HepG2 (cell line): ENCODE results near the gene OPRL1. TPM values are rescaled to one million over a fixed set of nuclear protein-coding genes. Genes with fewer than 3 reads are reported as not detected.

Experiments used
- EP300 ChIP-seq, 3 experiments: sonication (generic) in 1 of 3; formaldehyde crosslinking in 1 of 3; IDR thresholded peaks; 2 replicates each; pipeline versions ENCODE4 v1.5.1 to v1.6.1; 2011 to 2020; ENCODE audit warnings: low read depth in 2 of 3, low read length in 2 of 3, borderline replicate concordance in 1 of 3, improper control_type of control experiment in 1 of 3, mild to moderate bottlenecking in 1 of 3, missing genetic modification reagents in 1 of 3, moderate library complexity in 1 of 3
- FOSL2 ChIP-seq: sonication (generic); formaldehyde crosslinking; IDR thresholded peaks from 2 replicates; pipeline ENCODE4 v1.4.0; 2020; ENCODE audit warnings: missing genetic modification reagents
- KAT8 ChIP-seq: IDR thresholded peaks from 2 replicates; pipeline ENCODE4 v1.6.1; 2016; ENCODE audit warnings: missing genetic modification reagents, missing compliant biosample characterization
- MAZ ChIP-seq, 2 experiments: sonication (generic) in 1 of 2; formaldehyde crosslinking in 1 of 2; IDR thresholded peaks; 2 replicates each; pipeline versions ENCODE4 v1.5.0 to v1.6.1; 2012 to 2020; ENCODE audit warnings: low read depth in 2 of 2, mild to moderate bottlenecking in 2 of 2, borderline replicate concordance in 1 of 2, improper control_type of control experiment in 1 of 2, low read length in 1 of 2, missing genetic modification reagents in 1 of 2, moderate library complexity in 1 of 2
- MIXL1 ChIP-seq: IDR thresholded peaks from 2 replicates; pipeline ENCODE4 v1.6.1; 2016
- RBM39 ChIP-seq: fragments of 200-400 bp; formaldehyde crosslinking; IDR thresholded peaks from one replicate; pipeline ENCODE4 v1.6.1; 2018; ENCODE audit warnings: antibody characterized with exemption, mild to moderate bottlenecking, low read depth, low read length; ENCODE audit not compliant: poor library complexity, severe bottlenecking
- SRY ChIP-seq: sonication (generic); formaldehyde crosslinking; IDR thresholded peaks from 2 replicates; pipeline ENCODE4 v1.8.0; 2022; ENCODE audit warnings: mild to moderate bottlenecking, missing genetic modification reagents
- YY1 ChIP-seq: IDR thresholded peaks from 2 replicates; pipeline ENCODE4 v1.6.1; 2011; ENCODE audit warnings: low read length, low read depth, moderate library complexity, mild to moderate bottlenecking; ENCODE audit not compliant: insufficient read depth, insufficient replicate concordance
- ZBTB7B ChIP-seq: sonication (generic); formaldehyde crosslinking; IDR thresholded peaks from 2 replicates; pipeline ENCODE4 v1.4.0; 2020; ENCODE audit warnings: missing genetic modification reagents
- ZEB1 ChIP-seq: IDR thresholded peaks from 2 replicates; pipeline ENCODE4 v1.6.1; 2012; ENCODE audit warnings: mild to moderate bottlenecking, low read depth, inconsistent platforms; ENCODE audit not compliant: insufficient replicate concordance
- ZNF569 ChIP-seq: sonication (generic); formaldehyde crosslinking; IDR thresholded peaks from 2 replicates; pipeline ENCODE4 v1.5.0; 2020; ENCODE audit warnings: mild to moderate bottlenecking, missing genetic modification reagents, moderate library complexity, borderline replicate concordance
- ZSCAN12 ChIP-seq: sonication (generic); formaldehyde crosslinking; IDR thresholded peaks from 2 replicates; pipeline ENCODE4 v1.9.0; 2021; ENCODE audit warnings: mild to moderate bottlenecking, missing genetic modification reagents
- polyA plus RNA-seq, 8 experiments: library from polyadenylated mRNA; depleted of rRNA in 3 of 8; stranded (reverse) in 7 of 8; unstranded in 1 of 8; fragments of >200 nt; fragmentation: Illumina TruSeq in 4 of 8; extraction: Trizol in 4 of 8; gene quantifications; 2 replicates each; pipeline versions ENCODE4 v1.2.1 to v1.2.3, GENCODE V29; 2011 to 2016; ENCODE audit warnings: low read depth in 4 of 8, missing spikeins in 1 of 8, mixed read lengths in 1 of 8; ENCODE audit not compliant: insufficient read depth in 1 of 8
- total RNA-seq, 5 experiments: library from RNA; depleted of rRNA; stranded (reverse); fragments of >200 nt; fragmentation: Illumina TruSeq; extraction: Trizol; gene quantifications; 2 replicates each; pipeline ENCODE4 v1.2.3, GENCODE V29; 2016; ENCODE audit warnings: low read depth in 1 of 5
- TF ChIP-seq, protein P1 (sequence below): IDR thresholded peaks from 2 replicates; pipeline ENCODE4 v1.6.1; 2016
- TF ChIP-seq, protein P2 (sequence below): sonication (generic); formaldehyde crosslinking; IDR thresholded peaks from 2 replicates; pipeline ENCODE4 v1.4.0; 2020; ENCODE audit warnings: mild to moderate bottlenecking, missing genetic modification reagents
- TF ChIP-seq, protein P3 (sequence below): sonication (generic); formaldehyde crosslinking; IDR thresholded peaks from 2 replicates; pipeline ENCODE4 v1.5.0; 2020; ENCODE audit warnings: mild to moderate bottlenecking, missing genetic modification reagents, moderate library complexity
- TF ChIP-seq, protein P4 (sequence below): sonication (generic); formaldehyde crosslinking; IDR thresholded peaks from 2 replicates; pipeline ENCODE4 v1.5.0; 2020; ENCODE audit warnings: missing genetic modification reagents, mild to moderate bottlenecking, borderline replicate concordance

OPRL1 gene
- total and polyA plus RNA-seq, 2 of the 13 experiments (the other 11 are each of a cell fraction or from before 2014, with no cell fraction given), result 0.35 to 0.71 TPM

DNA sequence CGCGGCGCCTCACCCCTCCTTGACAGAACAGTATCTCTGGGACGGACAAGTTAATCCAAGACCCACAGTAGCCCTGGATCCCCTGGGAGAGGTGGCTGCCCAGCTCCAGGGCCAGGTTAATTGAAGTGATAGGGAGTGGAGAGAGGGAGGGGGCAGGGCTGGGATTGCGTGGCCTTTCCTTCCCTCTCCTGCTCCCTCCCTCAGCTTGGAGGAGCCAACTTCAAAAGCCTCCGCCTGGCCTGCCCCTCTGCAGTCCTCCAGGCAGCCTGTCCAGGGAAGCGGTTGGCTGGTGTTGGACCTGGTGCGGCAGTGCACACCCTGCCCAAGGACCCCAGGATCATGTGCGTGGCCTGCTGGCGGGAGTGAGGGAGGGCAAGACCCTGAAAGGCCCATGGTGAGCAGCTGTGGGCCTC lies 43.9 kb upstream of the OPRL1 start, which contains the start of gene C20orf204 (continued):
- TF ChIP-seq YY1 (peak; percentile 26), EP300 (IDR thresholded peaks at IDR 0.05; ENCODE audit: low read depth in 2 of 2, low read length in 2 of 2) (peak; percentile 15 to 48; a peak in 1 of 4 replicates), EP300 (CRISPR knock-in tag; IDR thresholded peaks at IDR 0.05; ENCODE audit: borderline replicate concordance) (peak; percentile 74), SRY (CRISPR knock-in tag) (no peak), ZNF569 (no peak), FOSL2 (CRISPR knock-in tag) (peak; percentile 55; the same call in 1 of the 2 replicates), RBM39 (peak; percentile 85), MIXL1 (0 out of 2 replicates have a peak, but pooled peaks have one; percentile 17), MAZ (IDR thresholded peaks at IDR 0.05; ENCODE audit: borderline replicate concordance, low read depth, low read length) (no peak), MAZ (CRISPR knock-in tag; IDR thresholded peaks at IDR 0.05; ENCODE audit: low read depth) (peak; percentile 93), ZBTB7B (CRISPR knock-in tag) (peak; percentile 74), ZSCAN12 (CRISPR knock-in tag) (no peak), ZEB1 (no peak), KAT8 (CRISPR knock-in tag) (peak; percentile 75; the same call in 1 of the 2 replicates)
- TF ChIP-seq, protein P1, sequence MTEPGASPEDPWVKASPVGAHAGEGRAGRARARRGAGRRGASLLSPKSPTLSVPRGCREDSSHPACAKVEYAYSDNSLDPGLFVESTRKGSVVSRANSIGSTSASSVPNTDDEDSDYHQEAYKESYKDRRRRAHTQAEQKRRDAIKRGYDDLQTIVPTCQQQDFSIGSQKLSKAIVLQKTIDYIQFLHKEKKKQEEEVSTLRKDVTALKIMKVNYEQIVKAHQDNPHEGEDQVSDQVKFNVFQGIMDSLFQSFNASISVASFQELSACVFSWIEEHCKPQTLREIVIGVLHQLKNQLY (CRISPR knock-in tag), result no peak; the same call in 1 of the 2 replicates
- TF ChIP-seq, protein P2, sequence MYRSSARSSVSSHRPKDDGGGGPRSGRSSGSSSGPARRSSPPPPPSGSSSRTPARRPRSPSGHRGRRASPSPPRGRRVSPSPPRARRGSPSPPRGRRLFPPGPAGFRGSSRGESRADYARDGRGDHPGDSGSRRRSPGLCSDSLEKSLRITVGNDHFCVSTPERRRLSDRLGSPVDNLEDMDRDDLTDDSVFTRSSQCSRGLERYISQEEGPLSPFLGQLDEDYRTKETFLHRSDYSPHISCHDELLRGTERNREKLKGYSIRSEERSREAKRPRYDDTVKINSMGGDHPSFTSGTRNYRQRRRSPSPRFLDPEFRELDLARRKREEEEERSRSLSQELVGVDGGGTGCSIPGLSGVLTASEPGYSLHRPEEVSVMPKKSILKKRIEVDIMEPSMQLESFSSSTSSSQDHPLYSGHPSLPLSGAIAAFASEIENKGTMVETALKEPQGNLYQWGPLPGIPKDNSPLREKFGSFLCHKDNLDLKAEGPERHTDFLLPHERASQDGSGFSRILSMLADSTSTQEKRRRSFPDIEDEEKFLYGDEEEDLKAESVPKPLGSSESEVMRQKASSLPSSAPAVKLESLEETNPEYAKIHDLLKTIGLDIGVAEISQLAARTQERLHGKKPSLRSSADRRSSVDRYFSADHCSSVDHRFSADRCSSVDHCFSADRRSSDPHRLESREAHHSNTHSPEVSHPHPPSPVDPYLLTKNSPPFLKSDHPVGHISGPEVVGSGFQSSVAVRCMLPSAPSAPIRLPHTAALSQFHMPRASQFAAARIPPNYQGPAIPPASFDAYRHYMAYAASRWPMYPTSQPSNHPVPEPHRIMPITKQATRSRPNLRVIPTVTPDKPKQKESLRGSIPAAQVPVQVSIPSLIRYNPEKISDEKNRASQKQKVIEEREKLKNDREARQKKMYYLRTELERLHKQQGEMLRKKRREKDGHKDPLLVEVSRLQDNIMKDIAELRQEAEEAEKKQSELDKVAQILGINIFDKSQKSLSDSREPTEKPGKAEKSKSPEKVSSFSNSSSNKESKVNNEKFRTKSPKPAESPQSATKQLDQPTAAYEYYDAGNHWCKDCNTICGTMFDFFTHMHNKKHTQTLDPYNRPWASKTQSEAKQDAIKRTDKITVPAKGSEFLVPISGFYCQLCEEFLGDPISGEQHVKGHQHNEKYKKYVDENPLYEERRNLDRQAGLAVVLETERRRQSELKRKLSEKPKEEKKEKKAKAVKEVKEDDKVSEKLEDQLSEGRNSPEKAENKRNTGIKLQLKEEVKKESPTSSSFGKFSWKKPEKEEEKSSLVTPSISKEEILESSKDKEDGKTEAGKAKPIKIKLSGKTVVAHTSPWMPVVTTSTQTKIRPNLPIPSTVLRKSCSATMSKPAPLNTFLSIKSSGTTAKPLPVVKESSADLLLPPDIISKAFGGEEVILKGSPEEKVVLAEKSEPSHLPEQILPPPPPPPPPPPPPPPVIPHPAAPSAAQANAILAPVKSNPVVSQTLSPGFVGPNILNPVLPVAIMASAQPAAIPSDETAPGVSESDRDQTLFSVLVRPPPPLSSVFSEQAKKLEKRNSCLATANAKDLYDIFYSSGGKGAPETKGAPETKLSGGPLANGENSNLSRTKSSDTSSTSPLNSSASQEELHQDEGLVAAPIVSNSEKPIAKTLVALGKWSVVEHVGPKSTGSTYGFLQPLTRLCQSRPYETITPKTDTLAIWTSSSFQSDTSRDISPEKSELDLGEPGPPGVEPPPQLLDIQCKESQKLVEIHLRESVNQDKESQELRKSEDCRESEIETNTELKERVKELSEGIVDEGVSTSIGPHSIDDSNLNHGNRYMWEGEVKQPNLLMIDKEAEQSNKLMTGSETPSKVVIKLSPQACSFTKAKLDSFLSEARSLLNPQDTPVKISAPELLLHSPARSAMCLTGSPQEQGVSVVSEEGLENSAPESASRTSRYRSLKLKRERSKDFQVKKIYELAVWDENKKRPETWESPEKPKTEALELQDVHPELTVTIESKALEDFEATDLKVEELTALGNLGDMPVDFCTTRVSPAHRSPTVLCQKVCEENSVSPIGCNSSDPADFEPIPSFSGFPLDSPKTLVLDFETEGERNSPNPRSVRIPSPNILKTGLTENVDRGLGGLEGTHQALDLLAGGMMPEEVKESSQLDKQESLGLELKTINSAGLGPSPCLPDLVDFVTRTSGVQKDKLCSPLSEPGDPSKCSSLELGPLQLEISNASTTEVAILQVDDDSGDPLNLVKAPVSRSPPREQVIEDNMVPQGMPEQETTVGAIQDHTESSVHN (CRISPR knock-in tag), result peak; percentile 75; the same call in 1 of the 2 replicates
- TF ChIP-seq, protein P3, sequence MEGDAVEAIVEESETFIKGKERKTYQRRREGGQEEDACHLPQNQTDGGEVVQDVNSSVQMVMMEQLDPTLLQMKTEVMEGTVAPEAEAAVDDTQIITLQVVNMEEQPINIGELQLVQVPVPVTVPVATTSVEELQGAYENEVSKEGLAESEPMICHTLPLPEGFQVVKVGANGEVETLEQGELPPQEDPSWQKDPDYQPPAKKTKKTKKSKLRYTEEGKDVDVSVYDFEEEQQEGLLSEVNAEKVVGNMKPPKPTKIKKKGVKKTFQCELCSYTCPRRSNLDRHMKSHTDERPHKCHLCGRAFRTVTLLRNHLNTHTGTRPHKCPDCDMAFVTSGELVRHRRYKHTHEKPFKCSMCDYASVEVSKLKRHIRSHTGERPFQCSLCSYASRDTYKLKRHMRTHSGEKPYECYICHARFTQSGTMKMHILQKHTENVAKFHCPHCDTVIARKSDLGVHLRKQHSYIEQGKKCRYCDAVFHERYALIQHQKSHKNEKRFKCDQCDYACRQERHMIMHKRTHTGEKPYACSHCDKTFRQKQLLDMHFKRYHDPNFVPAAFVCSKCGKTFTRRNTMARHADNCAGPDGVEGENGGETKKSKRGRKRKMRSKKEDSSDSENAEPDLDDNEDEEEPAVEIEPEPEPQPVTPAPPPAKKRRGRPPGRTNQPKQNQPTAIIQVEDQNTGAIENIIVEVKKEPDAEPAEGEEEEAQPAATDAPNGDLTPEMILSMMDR (CRISPR knock-in tag), result peak; percentile 54
- TF ChIP-seq, protein P4, sequence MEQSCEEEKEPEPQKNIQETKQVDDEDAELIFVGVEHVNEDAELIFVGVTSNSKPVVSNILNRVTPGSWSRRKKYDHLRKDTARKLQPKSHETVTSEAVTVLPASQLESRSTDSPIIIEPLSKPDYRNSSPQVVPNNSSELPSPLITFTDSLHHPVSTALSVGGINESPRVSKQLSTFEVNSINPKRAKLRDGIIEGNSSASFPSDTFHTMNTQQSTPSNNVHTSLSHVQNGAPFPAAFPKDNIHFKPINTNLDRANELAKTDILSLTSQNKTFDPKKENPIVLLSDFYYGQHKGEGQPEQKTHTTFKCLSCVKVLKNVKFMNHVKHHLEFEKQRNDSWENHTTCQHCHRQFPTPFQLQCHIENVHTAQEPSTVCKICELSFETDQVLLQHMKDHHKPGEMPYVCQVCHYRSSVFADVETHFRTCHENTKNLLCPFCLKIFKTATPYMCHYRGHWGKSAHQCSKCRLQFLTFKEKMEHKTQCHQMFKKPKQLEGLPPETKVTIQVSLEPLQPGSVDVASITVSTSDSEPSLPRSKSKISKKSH (CRISPR knock-in tag), result peak; percentile 80
